T-helper 1 cell treated with Interleukin-12 subunit alpha and Interleukin-12 subunit beta and Interleukin-4 antibody, amounts not matched to agents 30 ng/mL and 1 ng/mL, for 36 hours (primary cell): ENCODE data around the gene CACNA1I. TPM values are rescaled to one million over a fixed set of nuclear protein-coding genes. Genes with fewer than 3 reads are reported as not detected.
"Not testable (repeated sequence)": the region's sequence is repeated elsewhere in the genome, so short reads cannot be mapped to it uniquely, and the experiment has no call there.

Experiments
- intact Hi-C: fragments of 100-400 bp; cut with micrococcal nuclease; formaldehyde crosslinking; loops from one replicate; pipeline ENCODE4 v1.15.1; 2024
- total RNA-seq: library from RNA; stranded (reverse); gene quantifications from 2 replicates; pipeline ENCODE4 v1.2.3, GENCODE V29; 2022

CACNA1I gene
- total RNA-seq, 1 donor from 2014 or later = 2.2 TPM

DNA sequence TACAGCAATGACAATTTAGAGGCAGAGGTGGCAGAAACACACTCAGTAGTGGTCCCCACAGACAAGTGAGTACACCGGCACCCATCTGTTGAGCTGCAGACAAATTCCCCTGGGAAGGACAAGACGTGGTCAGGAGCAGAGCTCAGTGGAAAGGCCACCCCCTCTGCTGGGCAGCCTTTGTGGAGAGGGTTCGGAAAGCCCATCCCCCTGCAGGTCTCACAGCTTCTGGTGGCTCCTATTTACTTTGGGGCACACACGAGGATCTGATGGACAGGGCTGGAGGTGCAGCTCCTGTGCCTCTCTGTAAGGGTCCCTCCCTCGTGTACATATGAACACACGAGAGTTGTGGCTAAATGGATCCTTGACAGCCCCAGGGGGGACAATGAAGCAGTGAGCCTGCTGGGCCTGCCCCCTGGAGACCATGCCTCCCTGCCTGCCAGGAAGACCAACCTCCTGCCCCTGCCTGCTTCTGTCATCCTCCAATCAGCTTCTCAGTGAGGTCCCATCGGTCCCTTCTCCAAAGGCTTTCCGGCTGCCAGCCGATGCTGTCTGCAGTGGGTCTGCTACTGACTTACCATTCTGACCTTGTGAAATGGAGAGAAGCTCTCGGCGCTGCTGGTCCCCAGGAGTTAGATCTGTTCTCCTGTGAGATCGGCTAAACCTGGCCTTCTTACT lies 161.5 kb downstream of the CACNA1I start:
- intact Hi-C loops = no loop called here

DNA sequence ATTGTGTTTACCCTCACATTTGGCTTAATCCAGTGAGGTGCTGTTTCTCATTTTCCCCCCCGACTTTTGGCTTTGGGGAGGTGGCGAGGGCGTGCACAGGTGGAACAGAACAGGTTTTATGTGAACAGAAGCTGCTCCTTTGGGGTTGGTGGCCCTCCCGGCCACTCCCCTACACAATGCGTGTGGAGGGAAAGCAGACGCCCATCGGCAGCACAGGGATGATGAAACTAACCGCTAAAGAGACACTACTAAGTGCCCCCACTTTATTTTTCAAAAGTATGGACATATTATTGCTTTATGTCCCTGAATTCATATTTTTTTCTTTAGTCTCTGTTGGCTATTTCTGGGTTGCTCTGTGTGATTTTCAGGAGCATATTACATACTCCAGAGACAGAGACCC lies 162.1 kb downstream of the CACNA1I start:
- intact Hi-C loops = no loop called here

DNA sequence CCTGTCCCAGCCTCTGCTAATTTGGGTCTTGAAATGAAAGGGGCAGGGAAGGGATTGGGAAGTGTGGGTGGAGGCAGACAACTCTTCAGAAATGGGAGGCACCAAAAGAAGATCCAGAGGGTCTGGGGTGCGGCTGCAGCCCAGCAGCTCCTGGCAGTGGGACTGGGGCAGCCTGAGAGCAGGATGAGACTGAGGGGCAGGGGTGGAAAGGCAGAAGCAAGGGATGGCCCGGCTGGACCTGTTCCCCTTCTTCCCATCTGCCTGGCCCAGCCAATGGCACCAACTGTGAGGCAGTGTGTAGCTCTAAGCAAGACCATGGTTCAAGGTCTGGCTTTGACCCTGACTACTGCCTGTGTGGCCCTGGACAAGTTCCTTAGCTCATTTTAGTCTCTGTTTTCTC lies 162.6 kb downstream of the CACNA1I start:
- intact Hi-C loops = no loop called here

DNA sequence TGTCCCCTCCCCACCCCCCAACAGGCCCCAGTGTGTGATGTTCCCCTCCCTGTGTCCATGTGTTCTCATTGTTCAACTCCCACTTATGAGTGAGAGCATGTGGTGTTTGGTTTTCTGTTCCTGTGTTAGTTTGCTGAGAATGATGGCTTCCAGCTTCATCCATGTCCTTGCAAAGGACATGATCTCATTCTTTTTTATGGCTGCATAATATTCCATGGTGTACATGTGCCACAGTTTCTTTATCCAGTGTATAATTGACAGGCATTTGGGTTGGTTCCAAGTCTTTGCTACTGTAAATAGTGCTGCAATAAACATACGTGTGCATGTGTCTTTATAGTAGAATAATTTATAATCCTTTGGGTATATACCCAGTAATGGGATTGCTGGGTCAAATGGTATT lies 163.5 kb downstream of the CACNA1I start:
- intact Hi-C loops = not testable (repeated sequence)

DNA sequence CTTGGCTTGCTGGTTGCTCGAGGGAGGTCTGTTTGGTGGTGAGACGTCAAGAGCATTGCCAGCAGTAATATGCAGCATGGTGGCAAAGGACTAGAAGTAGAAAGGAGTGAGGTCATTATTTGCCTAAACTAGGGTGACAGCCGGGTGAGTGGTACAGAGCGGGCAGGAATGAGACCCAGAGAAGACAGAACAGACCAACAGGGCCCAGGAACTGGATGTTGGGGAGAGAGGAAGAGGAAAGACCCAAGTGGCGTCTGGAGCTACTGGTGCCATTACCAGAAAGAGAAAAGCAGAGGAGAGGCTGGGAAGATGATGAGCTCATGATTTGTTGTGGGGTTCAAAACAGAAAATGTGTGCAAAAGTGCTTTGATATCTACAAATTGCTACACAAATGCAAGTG lies 164.3 kb downstream of the CACNA1I start:
- intact Hi-C loops = no loop called here

DNA sequence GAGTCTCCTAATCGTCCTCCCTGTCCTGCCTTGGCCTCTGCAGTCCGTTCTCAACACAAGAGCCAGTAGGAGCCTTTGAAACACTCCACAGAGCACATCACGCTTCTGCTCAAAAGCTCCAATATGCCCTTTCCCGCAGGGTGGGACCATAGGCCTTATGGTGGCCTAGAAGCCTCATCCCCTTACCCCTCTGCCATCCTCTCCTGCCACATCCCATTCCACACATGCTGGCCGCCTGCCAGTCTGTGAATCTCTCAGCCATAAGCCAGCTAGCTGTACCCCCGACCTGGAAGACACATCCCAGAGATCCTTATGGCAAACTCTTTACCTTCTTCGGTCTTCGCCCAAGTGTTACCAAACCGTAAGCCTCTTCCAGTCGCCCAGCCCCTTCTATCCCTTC lies 165.2 kb downstream of the CACNA1I start:
- intact Hi-C loops = no loop called here

DNA sequence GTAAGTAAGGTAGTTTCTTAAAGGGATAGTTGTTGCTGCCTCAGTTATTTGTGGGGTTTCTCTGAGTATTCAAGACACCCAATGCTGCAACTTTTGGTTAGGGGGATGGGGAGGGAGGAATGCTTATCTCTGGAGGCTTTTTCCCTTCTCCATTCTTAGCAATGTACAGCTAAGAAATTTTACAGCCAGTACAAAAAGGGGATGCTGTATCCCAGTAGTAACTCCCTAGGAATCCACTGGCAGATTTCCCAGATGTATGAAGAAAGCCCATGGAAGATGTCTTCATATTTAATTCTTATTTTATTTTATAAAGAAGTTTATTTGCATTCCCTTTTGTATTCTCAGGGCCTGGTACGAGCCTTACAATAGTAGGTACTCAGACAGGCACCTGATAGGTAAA lies 168.2 kb downstream of the CACNA1I start:
- intact Hi-C loops = no loop called here

Other genes with a start within 250 kb of the CACNA1I start
- not detected in 2 replicates for gene SYNGR1, start 220.8 kb upstream of the CACNA1I start, total RNA-seq
- gene TAB1, start 171.0 kb upstream of the CACNA1I start, total RNA-seq = 29.0 and 36.9 TPM in 2 replicates
- gene MGAT3, start 113.7 kb upstream of the CACNA1I start, total RNA-seq = 2.9 and 3.9 TPM in 2 replicates
- gene MIEF1, start 68.5 kb upstream of the CACNA1I start, total RNA-seq = 38.3 and 41.9 TPM in 2 replicates
- gene ATF4, start 50.2 kb upstream of the CACNA1I start, total RNA-seq = 300 and 303 TPM in 2 replicates
- gene RPS19BP1, start 38.0 kb upstream of the CACNA1I start, total RNA-seq = 69.6 and 77.9 TPM in 2 replicates